HG03196 (cell line): ENCODE data around the gene MARCHF7.

Experiments
- ATAC-seq: cut with Tn5 transposase; IDR thresholded peaks from one replicate; pipeline ENCODE4 v1.9.1; 2021; ENCODE audit not compliant: unreplicated experiment

The MARCHF7 gene

DNA sequence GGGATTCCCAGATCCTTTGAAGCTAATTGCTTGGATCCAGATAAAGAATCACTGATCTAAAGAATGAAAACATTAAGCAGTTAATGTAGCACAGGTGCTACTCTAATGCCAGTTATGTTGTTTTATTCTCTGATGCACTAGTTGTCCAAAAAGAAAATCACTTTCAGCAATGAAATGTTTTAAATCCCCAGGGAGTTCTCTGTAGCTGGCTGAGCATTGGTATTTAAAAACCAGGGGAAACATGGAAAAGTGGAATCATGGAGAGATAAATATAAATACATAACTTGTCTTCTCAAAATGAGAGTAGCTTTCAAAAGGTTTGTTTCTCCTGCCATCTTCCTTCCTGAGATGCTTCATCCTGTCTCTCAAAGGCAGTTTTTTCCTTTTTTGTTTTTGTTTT lies 48.0 kb downstream of the MARCHF7 start:
- ATAC-seq: no peak

DNA sequence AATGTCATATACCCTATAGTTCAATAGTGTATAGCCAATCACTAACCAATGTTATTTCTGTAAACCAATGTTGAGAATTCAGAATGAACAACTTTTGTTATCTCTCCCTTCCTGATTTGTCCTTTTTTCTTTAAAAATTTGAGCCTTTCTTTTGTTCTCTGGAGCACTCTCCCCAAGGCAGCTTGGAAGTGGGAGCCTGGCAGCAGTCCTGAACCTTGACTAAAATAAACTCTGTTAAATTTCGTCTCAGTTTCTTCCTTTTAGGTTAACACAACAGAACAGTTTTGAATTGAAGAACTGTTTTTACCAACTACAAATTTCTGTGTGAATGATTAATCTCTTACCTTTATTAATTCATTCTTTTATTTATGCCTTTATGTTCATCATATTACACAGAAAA lies 49.8 kb downstream of the MARCHF7 start:
- no peak for ATAC-seq
